HEK293T (cell line): Measurements from ENCODE around the gene HESX1.
A peak's percentile ranks its signal among the peaks of the same experiment; 100 is the strongest.

Source experiments
- CTCF ChIA-PET: fragments of 350-600 bp; formaldehyde crosslinking; extraction: SDS; loops from one replicate; lab custom pipeline; 2021; ENCODE audit warnings: antibody characterized with exemption, inconsistent platforms; lab: Yijun Ruan, JAX
- POLR2A ChIA-PET: fragments of 350-600 bp; formaldehyde crosslinking; extraction: SDS; loops from one replicate; lab custom pipeline; 2020; ENCODE audit warnings: antibody characterized with exemption, inconsistent platforms; lab: Yijun Ruan, JAX
- DNase-seq: peaks from one replicate; pipeline ENCODE4 v3.0.0; 2012; ENCODE audit warnings: mixed read lengths; ENCODE audit errors: extremely low spot score
- ARNT ChIP-seq: fragments of 450-650 bp; IDR thresholded peaks from 2 replicates; pipeline ENCODE4 v1.6.1; 2017; ENCODE audit warnings: mild to moderate bottlenecking
- BHLHE40 ChIP-seq: fragments of 450-650 bp; IDR thresholded peaks from 2 replicates; pipeline ENCODE4 v1.6.1; 2016; ENCODE audit warnings: mild to moderate bottlenecking, moderate library complexity, borderline replicate concordance
- CTBP1 ChIP-seq: fragments of 450-650 bp; IDR thresholded peaks from 2 replicates; pipeline ENCODE4 v1.6.1; 2016; ENCODE audit warnings: borderline replicate concordance
- ELF4 ChIP-seq: fragments of 450-650 bp; IDR thresholded peaks from 2 replicates; pipeline ENCODE4 v1.6.1; 2017; ENCODE audit warnings: antibody characterized with exemption
- FOXA1 ChIP-seq: fragments of 450-650 bp; IDR thresholded peaks from 2 replicates; pipeline ENCODE4 v1.6.1; 2016; ENCODE audit warnings: mild to moderate bottlenecking
- FOXK2 ChIP-seq: fragments of 450-650 bp; IDR thresholded peaks from 2 replicates; pipeline ENCODE4 v1.6.1; 2016; ENCODE audit warnings: mild to moderate bottlenecking
- FOXM1 ChIP-seq: fragments of 450-650 bp; IDR thresholded peaks from 2 replicates; pipeline ENCODE4 v1.6.1; 2017; ENCODE audit warnings: mild to moderate bottlenecking, borderline replicate concordance
- HDGF ChIP-seq: fragments of 450-650 bp; IDR thresholded peaks from 2 replicates; pipeline ENCODE4 v1.6.1; 2017; ENCODE audit warnings: antibody characterized with exemption, borderline replicate concordance
- L3MBTL2 ChIP-seq: fragments of 450-650 bp; conservative IDR thresholded peaks from 2 replicates; pipeline ENCODE4 v1.6.1; 2016; ENCODE audit warnings: mild to moderate bottlenecking
- LEF1 ChIP-seq: fragments of 450-650 bp; IDR thresholded peaks from 2 replicates; pipeline ENCODE4 v1.6.1; 2017; ENCODE audit warnings: mild to moderate bottlenecking, borderline replicate concordance
- NFRKB ChIP-seq: fragments of 450-650 bp; IDR thresholded peaks from 2 replicates; pipeline ENCODE4 v1.6.1; 2016; ENCODE audit warnings: mild to moderate bottlenecking, moderate library complexity
- PKNOX1 ChIP-seq: fragments of 450-650 bp; IDR thresholded peaks from 2 replicates; pipeline ENCODE4 v1.6.1; 2016
- SP1 ChIP-seq: fragments of 450-650 bp; IDR thresholded peaks from 2 replicates; pipeline ENCODE4 v1.6.1; 2017
- SUZ12 ChIP-seq: fragments of 450-650 bp; IDR thresholded peaks from 2 replicates; pipeline ENCODE4 v1.6.1; 2016; ENCODE audit warnings: mild to moderate bottlenecking
- TARDBP ChIP-seq: fragments of 450-650 bp; IDR thresholded peaks from 2 replicates; pipeline ENCODE4 v1.6.1; 2016
- ZNF384 ChIP-seq: fragments of 450-650 bp; IDR thresholded peaks from 2 replicates; pipeline ENCODE4 v1.6.1; 2016

HESX1 gene

GRCh38 chr3:57154470-57155309, 45.1 kb downstream of the HESX1 start:
- no peak for DNase-seq
- no peak for TF ChIP-seq ARNT
- no peak for TF ChIP-seq NFRKB
- no peak for TF ChIP-seq ZNF384
- no peak for TF ChIP-seq FOXM1
- TF ChIP-seq BHLHE40, result no peak
- no peak for TF ChIP-seq FOXA1
- TF ChIP-seq HDGF, result no peak
- TF ChIP-seq PKNOX1, result no peak
- no peak for TF ChIP-seq LEF1
- TF ChIP-seq CTBP1, result no peak
- no peak for TF ChIP-seq SUZ12
- TF ChIP-seq SP1, result no peak
- no peak for TF ChIP-seq FOXK2
- no peak for TF ChIP-seq ELF4
- no peak for TF ChIP-seq TARDBP
- ChIA-PET CTCF (interaction anchor here (0.6 kb wide), 1 partner anchor 10 kb away, joined by 3 read pairs; no protein-coding TSS in a partner anchor), POLR2A (interaction anchor here (0.5 kb wide), 1 partner anchor 74 kb away, joined by 3 read pairs; no protein-coding TSS in a partner anchor)

GRCh38 chr3:57152151-57153143, 47.3 kb downstream of the HESX1 start:
- ChIA-PET POLR2A (no interaction called here), CTCF (no interaction called here)
- TF ChIP-seq L3MBTL2, result 0 out of 2 replicates have a peak, but pooled peaks have one; percentile 24
- TF ChIP-seq PKNOX1, result peak; percentile 65
- TF ChIP-seq HDGF, result no peak
- TF ChIP-seq CTBP1, result no peak
- DNase-seq, result peak; percentile 41

DNA sequence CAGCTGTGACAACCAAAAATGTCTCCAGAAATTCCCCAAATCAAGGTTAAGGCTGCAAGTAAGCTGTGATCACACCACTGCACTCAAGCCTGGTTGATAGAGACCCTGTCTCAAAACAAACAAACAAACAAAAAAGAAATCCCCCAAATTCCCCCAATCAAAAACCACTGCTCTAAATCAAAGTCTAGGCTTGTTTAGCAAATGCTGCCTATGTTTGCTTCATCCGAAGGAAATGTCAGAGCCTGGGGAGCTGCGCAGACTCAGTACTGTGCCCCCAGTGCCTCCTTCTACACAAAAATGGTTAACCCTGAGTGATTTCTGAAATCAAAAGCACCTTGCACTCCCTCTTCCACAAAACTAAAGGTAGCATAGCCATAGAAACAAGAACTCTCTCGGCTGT, 48.0 kb downstream of the HESX1 start:
- no peak for DNase-seq
- ChIA-PET CTCF (no interaction called here), POLR2A (no interaction called here)
- TF ChIP-seq PKNOX1, result no peak
- no peak for TF ChIP-seq TARDBP
- no peak for TF ChIP-seq SUZ12
- TF ChIP-seq L3MBTL2, result no peak
- no peak for TF ChIP-seq ZNF384
- no peak for TF ChIP-seq BHLHE40
- TF ChIP-seq CTBP1, result no peak
- TF ChIP-seq ELF4, result no peak
- no peak for TF ChIP-seq NFRKB
- no peak for TF ChIP-seq FOXK2
- TF ChIP-seq FOXA1, result no peak
- no peak for TF ChIP-seq ARNT
- TF ChIP-seq HDGF, result no peak
- no peak for TF ChIP-seq LEF1
- no peak for TF ChIP-seq FOXM1

DNA sequence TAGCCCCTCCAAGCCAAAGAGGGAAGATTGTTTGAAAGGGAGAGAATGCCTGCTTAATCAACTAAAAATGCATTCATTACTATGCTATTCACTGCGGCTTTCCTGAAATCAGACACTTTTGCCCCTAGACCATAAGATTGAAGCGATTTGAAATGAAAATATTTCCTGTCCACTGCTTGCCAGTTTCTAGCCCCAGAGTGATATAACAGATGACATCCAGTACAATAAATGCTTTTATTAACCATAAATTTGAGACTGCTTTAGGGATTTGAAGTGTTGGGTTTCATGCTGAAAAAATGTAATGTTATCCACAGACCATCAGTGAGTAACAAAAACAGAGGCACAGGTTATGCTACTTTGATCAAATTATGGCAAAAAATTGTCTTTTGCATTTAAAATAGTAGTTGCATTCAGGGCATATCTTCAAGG, 48.7 kb downstream of the HESX1 start:
- CTCF ChIA-PET, result no interaction called here
- POLR2A ChIA-PET, result no interaction called here
- TF ChIP-seq ZNF384 (no peak), L3MBTL2 (no peak), TARDBP (no peak), ELF4 (no peak), FOXA1 (no peak), ARNT (no peak), CTBP1 (no peak), PKNOX1 (no peak), NFRKB (no peak), FOXM1 (no peak), BHLHE40 (no peak)
- DNase-seq, result no peak

GRCh38 chr3:57150113-57150581, 49.6 kb downstream of the HESX1 start:
- POLR2A ChIA-PET, result no interaction called here
- TF ChIP-seq BHLHE40, result no peak
- TF ChIP-seq CTBP1, result no peak
- no peak for TF ChIP-seq HDGF
- TF ChIP-seq ZNF384, result no peak
- TF ChIP-seq NFRKB, result no peak
- TF ChIP-seq PKNOX1, result no peak
- TF ChIP-seq SP1, result no peak
- no peak for TF ChIP-seq TARDBP
- TF ChIP-seq ELF4, result no peak
- no peak for TF ChIP-seq L3MBTL2
- no peak for TF ChIP-seq SUZ12
- TF ChIP-seq FOXA1, result no peak
- no peak for TF ChIP-seq FOXM1
- TF ChIP-seq LEF1, result no peak
- DNase-seq, result no peak
- CTCF ChIA-PET, result no interaction called here
